GM18858 (cell line): ENCODE measurements around the gene ATAD3B.
"Not testable (repeated sequence)": the region's sequence is repeated elsewhere in the genome, so short reads cannot be mapped to it uniquely, and the experiment has no call there.

ENCODE experiments used
- ATAC-seq: cut with Tn5 transposase; IDR thresholded peaks from one replicate; pipeline ENCODE4 v1.9.1; 2021; ENCODE audit not compliant: unreplicated experiment

Gene ATAD3B

DNA sequence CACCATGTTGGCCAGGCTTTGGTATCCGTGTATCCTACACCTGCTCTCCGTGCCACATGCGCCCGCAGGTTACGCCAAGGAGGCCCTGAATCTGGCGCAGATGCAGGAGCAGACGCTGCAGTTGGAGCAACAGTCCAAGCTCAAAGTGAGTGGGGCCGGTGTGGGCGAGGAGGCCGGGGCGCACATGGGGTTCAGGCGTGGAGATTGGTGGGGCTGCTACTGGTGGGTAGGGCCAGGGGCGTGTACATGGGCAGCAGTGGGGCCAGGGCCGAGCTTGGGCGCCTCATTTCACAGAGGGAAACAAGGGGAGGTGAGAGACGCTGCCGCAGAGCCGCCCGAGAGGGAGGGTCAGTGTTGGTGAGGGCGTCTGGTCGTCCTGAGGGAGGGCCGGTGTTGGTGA lies 5.6 kb downstream of the ATAD3B start:
- ATAC-seq, result no peak

DNA sequence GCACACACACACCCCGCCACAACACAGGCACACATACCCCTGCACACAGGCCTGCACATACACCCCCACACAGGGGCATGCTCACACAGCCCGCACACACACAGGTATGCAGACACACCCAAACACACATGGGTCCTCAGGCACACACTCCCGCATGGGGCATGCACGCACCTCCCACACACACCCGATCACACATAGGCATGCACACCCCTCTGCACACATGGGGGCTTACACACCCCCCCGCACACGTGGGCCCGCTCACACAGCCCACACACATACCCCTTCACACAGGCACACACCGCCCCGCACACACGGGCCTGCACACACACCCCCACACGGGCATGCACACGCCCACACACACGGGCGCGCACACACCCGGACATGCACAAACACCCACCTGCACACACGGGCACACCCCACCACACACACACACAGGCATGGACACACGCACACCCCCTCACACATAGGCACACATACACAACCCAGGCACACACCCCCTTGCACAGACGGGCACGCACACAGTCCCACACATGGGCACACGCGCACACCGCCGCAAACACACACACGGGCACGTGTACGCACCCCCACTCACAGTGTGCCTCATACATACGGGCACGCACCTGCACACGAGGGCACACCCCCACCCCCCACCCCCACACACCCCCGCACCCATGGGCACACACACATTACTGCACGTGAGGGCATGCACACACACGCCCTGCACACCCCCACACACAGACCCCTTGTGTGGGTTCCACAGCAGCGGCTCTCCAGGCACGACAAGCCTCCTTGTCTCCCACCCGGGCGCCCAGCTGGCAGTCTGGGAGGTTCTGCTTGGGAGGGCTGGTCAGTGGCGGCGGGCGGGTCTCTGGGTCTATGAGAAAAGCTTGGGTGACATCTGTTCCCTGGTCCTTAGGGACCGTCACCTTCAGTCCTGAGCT lies 8.3 kb downstream of the ATAD3B start:
- no peak for ATAC-seq

DNA sequence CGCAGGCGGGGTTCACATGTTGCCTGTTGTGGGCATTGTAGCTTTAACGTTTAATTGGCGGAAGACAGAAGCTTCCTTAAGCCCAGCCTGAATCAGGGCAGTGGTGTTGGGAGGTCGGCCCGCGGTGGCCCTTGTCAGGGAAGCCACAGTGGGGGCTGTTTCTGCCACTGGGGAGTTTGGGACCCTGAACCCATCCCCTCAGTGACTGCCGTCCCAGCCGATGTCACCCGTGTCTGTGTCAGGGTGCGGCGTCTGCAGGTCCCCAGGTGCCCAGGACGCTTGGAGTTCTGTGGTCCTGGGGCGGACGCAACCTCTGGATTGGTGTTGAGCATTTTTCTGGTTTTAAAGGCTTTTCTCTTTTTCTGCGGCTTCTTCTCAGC lies 8.9 kb downstream of the ATAD3B start:
- ATAC-seq, result not testable (repeated sequence)

DNA sequence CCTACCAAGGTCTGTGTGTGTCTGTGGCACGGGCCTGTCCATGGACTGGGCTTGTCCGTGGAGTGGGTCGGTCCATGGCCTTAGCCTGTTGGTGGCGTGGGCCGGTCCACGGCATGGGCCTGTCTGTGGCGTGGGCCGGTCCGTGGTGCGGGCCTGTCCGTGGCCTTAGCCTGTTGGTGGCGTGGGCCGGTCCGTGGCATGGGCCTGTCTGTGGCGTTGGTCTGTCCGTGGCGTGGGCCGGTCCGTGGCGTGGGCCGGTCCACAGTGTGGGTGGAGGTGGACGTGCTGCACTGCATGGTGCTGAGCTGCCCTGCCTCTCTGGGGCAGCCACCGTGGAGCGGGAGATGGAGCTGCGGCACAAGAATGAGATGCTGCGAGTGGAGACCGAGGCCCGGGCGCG lies 10.2 kb downstream of the ATAD3B start:
- ATAC-seq, result not testable (repeated sequence)

DNA sequence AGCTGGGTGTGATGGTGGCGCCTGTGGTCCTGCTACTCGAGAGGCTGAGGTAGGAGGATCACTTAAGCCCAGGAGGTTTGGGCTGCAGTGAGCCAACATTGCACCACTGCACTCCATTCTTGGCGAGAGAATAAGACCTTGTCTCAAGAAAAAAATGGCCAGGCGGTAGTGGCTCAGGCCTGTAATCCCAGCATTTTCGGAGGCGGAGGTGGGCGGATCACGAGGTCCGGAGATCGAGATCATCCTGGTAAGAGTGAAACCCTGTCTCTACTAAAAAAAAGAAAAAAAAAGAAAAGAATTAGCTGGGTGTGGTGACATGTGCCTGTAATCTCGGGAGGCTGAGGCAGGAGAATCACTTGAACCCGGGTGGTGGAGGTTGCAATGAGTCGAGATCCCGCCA lies 11.3 kb downstream of the ATAD3B start:
- ATAC-seq, result no peak

DNA sequence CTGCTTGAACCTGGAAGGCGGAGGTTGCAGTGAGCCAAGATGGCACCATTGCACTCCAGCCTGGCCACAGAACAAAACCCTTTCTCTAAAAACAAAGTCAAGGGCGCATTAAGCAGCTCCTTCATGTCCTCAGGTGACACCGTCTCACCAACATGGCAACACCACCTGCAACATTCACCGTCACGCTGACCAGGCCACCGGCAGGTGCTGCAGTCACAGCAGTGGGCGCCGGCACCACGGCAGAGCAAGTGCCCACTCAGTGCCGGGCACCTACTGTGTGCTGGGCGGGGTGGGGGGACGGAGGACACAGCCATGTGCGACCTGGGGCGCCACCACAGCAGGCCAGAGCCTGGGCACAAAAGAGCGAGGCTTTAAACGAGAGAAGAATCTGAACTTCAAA lies 12.1 kb downstream of the ATAD3B start:
- no peak for ATAC-seq

DNA sequence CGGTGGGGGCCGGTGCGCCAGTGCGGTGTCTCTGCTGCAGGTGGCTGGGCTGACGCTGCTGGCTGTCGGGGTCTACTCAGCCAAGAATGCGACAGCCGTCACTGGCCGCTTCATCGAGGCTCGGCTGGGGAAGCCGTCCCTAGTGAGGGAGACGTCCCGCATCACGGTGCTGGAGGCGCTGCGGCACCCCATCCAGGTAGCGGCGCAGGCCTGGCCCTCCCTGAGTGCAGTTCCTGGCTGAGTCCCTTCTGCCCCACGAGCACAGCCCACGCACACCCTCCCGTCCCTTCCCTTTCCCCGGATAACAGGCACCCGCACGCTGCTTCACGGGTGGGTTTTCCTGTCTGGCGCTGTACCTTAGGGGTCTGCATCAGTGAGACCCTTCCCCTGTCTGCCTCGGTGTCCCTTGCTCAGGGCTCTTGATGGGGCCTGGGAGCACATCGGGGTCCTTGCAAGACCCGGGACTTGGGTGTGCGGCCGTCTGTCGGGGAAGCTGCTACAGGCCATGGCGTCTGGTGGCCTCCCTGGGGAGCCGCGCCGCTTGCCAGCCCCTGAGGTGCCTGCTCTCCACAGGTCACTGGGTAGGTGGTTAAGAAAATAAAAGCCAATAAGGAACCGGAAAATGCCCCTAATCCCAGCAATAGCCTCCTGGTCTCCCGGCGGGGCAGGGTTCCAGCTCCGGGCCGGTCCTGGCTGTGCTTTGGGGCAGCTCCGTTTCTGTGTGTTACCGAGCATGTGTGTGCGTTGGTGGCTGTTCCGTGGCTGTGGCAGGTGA lies 13.6 kb downstream of the ATAD3B start:
- not testable (repeated sequence) for ATAC-seq

DNA sequence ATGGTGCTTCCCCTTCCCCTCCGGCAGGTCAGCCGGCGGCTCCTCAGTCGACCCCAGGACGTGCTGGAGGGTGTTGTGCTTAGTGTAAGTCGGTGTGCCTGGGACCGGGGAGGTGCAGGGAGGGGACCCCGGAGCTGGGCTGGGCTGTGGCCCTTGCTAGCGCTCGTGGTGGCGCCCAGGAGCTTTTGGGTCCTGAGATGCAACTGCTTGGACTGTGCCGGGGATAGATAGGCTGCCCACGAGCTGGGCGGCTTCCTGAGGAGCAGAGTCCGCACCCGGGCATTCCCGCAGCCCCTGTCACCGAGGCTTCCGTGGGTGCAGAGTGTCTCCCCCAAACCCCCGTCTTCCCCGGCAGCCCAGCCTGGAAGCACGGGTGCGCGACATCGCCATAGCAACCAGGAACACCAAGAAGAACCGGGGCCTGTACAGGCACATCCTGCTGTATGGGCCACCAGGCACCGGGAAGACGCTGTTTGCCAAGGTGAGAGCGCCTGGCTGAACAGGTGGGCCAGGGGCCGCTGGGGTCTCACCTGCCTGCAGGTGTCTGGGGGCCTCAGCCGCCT lies 14.3 kb downstream of the ATAD3B start:
- not testable (repeated sequence) for ATAC-seq

DNA sequence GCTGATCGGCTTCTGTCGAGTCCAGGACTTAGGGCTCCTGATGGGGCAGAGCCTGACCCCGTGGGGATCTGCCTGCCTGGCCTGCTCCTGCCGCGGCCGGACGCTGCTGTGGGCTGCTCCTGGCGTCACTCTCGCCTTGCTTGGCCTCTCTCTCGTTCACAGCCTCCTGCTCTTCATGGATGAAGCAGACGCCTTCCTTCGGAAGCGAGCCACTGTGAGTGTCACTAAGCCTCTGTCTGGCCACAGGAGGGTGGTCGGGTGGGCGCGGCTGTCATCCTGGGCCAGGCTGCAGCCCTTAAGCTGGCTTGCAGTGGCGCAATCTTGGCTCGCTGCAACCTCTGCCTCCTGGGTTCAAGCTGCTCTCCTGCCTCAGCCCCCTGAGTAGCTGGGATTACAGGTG lies 16.1 kb downstream of the ATAD3B start:
- no peak for ATAC-seq

DNA sequence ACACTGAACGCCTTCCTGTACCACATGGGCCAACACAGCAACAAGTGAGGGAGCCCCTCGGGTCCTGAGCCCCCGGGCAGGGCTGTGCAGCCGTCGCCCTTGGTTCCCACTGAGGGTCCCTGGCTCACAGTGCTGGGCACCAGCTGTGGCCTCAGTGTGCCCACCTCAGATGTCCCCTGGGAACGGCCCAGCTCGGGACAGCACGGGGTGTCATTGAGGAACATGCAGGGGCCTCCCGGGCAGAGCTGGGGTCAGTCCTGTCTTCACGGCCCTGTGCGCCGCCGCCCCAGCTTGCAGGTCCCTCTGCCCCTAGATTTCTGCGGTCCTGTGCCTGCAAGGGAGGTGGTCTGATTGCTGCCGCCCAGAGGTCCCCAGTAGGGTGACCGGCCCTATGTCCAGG lies 17.7 kb downstream of the ATAD3B start:
- ATAC-seq, result no peak

DNA sequence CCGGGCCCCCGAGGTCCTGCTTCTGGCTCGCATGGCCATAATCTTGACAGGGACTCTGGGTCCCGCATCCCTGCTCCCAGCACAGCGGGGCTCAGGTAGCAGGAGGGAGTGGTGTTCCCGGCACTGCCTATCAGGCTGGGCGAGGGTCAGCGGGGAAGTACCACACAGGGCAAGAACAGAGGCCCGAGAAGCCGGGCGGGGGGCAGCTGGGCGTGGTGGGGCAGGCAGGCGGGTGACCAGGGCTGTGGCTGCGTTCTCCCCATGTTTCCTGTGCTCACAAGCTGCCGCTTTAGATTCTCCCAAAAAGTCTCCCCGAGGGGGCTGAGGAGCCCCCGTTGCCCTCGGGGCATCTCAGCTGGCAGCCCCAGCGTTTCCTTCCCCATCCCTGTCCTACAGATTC lies 18.3 kb downstream of the ATAD3B start:
- no peak for ATAC-seq

DNA sequence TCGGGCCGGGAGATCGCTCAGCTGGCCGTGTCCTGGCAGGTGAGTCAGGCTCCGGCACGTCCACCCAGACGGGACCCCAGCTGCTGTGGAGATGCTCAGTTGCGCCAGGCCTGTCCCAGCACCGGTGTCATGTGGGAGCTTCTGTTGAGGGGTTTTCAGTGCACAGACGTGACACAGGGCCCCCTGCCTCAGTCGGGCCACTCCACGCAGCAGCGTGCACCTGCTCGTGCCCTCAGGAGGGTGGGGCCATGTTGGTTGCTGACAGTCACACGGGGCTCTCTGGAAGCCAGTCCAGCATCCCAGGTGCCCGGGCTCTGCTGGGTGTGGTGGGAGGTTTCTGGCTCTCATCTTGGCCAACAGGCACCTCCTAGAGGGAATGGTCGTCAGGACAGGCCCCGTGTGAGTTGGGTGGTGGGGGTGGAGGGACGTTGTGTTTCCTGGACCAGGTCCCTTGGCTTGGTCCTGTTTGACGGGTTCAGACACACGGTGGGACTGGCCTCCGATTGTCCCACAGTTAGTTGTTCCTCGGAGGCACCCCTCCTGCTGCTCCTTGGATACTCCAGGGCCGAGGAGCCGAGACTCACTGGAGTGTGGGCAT lies 19.2 kb downstream of the ATAD3B start:
- no peak for ATAC-seq

DNA sequence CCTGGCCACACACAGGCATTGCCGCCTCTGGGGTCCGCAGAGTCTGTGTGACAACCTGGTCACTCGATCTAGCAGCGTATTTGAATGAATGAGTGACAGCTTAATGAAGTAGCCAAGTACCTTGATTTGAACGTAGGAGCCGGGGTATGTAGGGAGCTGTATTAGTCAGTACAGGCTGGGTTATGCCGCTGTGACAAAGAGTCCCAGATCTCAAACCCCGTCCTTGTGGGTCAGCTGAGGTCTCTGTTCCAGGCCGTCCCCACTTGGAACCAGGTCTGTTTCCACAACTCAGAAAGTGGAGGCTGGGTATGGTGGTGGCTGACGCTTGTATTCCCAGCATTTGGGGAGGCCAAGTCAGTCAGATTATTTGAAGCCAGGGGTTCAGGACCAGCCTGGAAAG lies 20.0 kb downstream of the ATAD3B start:
- no peak for ATAC-seq

DNA sequence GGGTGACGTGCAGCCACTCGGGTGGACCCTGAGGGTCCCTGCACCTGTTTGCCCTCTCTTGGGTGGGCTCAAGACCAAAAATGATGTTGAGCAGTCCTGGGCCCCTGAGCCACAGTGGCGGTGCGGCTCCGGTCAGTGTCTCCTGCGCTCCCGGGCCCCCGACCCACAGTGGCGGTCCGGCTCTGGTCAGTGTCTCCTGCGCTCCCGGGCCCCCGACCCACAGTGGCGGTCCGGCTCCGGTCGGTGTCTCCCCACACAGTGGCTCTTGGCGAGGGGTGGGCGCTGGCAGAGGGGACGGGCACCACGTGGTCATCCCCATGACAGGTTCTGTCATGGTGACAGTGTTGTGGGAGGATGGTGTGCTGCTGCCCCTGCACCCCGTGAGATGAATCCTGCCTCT lies 22.7 kb downstream of the ATAD3B start:
- not testable (repeated sequence) for ATAC-seq

DNA sequence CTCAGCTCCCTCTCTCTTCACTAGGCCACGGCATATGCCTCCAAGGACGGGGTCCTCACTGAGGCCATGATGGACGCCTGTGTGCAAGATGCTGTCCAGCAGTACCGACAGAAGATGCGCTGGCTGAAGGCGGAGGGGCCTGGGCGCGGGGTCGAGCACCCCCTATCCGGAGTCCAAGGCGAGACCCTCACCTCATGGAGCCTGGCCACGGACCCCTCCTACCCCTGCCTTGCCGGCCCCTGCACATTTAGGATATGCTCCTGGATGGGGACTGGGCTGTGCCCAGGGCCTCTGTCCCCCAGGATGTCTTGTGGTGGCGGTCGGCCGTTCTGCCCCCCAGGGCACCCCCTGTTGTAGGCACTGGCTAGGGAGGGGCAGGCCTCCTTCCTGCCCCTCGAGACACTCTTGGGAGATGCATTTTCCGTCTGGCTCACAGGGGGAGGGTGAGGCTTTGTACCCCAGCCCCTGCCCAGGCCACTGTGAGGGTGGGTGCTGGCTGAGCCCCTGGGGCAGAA lies 24.0 kb downstream of the ATAD3B start:
- ATAC-seq, result not testable (repeated sequence)

DNA sequence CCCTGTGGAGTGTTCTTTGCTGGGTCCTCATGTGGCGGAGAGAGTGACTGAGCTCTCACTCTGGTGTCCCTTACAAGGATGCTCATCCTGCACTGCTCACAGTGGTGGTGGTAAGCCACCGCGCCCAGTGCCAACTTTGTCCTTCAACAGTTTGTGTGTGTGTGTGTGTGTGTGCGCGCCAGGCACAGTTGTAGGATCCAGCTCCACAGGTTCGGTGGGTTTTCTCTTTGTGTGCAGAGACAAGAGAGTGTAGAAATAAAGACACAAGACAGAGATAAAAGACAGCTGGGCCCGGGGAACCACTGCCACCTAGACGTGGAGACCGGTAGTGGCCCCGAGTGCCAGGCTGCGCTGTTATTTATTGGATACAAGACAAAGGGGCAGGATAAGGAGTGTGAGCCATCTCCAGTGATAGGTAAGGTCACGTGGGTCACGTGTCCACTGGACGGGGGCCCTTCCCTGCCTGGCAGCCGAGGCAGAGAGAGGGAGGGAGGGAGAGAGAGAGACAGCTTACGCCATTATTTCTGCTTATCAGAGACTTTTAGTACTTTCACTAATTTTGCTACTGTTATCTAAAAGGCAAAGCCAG lies 33.3 kb downstream of the ATAD3B start:
- not testable (repeated sequence) for ATAC-seq

DNA sequence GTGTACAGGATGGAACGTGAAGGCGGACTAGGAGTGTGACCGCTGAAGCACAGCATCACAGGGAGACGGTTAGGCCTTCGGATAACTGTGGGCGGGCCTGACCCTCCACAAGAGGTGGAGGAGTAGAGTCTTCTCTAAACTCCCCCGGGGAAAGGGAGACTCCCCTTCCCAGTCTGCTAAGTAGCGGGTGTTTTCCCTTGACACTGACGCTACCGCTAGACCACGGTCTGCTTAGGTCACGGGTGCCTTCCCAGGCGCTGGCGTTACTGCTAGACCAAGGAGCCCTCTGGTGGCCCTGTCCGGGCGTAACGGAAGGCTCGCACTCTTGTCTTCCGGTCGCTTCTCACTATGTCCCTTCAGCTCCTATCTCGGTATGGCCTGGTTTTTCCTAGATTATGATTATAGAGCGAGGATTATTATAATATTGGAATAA lies 33.8 kb downstream of the ATAD3B start:
- not testable (repeated sequence) for ATAC-seq

DNA sequence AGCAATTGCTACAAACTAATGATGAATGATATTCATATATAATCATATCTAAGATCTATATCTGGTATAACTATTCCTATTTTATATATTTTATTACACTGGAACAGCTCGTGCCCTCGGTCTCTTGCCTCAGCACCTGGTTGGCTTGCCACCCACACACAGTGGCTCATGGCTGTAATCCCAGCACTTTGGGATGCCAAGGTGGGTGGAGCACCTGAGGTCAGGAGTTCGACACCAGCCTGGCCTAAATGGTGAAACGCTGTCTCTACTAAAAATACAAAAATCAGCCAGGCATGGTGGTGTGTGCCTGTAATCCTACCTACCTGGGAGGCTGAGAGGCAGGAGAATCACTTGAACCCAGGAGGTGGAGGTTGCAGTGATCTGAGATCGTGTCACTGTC lies 34.2 kb downstream of the ATAD3B start:
- not testable (repeated sequence) for ATAC-seq

DNA sequence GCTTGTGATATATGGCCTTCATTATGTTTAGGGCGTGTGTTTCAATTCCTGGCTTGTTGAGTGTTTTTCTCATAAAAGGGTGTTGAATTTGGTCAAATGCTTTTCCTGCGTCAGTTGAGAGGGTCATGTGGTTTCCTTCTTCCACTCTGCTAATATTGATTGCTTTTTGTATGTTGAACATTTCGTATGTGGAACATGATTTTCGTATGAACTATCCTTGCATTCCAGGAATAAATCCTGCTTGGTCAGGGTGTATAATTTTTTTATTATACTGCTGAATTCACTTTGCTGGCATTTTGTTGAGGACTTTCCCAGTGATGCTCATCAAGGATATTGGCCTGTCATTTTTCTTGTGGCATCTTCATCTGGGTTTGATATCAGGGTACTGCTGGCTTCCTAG lies 35.7 kb downstream of the ATAD3B start:
- ATAC-seq, result no peak

DNA sequence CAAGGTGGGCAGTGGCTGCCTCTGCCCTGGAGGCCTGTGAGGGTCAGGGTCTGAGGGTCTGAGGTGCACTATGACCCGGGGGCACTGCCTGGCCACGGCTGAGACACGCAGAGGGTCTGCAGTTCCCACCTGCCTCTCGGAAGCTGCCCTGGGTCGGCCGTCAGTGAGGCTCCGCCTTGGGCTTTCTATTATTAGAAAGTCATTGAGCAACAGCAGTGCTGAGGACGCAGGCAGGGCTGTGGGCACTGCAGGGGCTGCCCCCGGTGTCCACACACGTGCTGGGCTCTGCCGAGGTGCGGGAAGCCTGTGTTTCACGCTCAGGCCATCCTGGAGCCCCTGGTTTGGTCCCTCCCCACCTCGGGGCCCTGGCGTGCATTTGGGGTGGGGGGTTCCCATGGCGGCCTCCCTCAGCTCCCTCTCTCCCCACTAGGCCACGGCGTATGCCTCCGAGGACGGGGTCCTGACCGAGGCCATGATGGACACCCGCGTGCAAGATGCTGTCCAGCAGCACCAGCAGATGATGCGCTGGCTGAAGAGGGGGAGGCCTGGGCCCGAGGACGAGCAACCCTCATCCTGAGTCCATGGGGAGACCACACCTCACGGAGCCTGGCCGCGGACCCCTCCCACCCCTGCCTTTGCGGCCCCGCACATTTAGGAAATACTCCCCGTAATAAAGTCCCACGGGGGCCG lies 37.4 kb downstream of the ATAD3B start:
- not testable (repeated sequence) for ATAC-seq
